SU-DHL-6 (cell line): ENCODE data around the gene ABHD16A.

ENCODE experiments used
- CTCF ChIP-seq: fragments of 200-600 bp; sonication (generic); IDR thresholded peaks from one replicate; pipeline ENCODE4 v1.5.1; 2017; ENCODE audit warnings: antibody characterized with exemption, mild to moderate bottlenecking, low read length, moderate library complexity; ENCODE audit not compliant: insufficient read depth, poor library complexity, severe bottlenecking
- EZH2phosphoT487 ChIP-seq: fragments of 200-600 bp; sonication (generic), shearing (Covaris generic); conservative IDR thresholded peaks from 2 replicates; pipeline ENCODE4 v1.6.1; 2018; ENCODE audit warnings: mild to moderate bottlenecking, antibody characterized with exemption, low read length, moderate library complexity, mixed read lengths

GRCh38 chr6:31640612-31641011, 62.5 kb downstream of the ABHD16A start:
- no peak for TF ChIP-seq CTCF
- no peak for TF ChIP-seq EZH2phosphoT487
